ENCODE data around the gene IGSF11. TPM values are rescaled to one million over a fixed set of nuclear protein-coding genes. Genes with fewer than 3 reads are reported as not detected.
"Not testable (repeated sequence)": the region's sequence is repeated elsewhere in the genome, so short reads cannot be mapped to it uniquely, and the experiment has no call there.

The IGSF11 gene
- total RNA-seq, 1 donor from 2014 or later: 1.3 TPM

DNA sequence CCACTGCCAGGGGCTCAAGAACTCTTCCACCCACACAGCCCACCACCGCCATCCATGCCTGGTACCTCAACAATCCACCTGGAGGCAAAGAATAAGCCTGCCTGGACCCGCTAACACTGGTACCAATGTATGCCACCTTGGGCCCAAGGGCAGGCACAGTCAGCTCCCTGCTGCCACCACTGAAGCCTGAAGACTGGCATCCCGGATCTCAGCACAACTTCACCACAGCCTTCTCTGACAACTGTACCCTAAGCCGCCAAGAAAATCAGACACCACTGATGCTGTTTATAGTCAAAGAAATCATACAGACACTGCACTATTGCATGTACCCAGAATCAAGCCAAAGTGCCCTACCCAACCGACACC lies 56.3 kb downstream of the IGSF11 start:
- H3K36me3 Mint-ChIP-seq (ENCODE audit: low read depth): no peaks in the 10 kb centered on the region
- DNase-seq (ENCODE audit: low read depth, low spot score): no peak
- no peaks in the 10 kb centered on the region for H3K4me1 Mint-ChIP-seq
- no peaks in the 10 kb centered on the region for H3K27me3 Mint-ChIP-seq (ENCODE audit: low read depth)
- H3K9me3 Mint-ChIP-seq: peaks cover 5% of the 10 kb centered on the region
- no peak overlapping the region for H3K27ac Mint-ChIP-seq (ENCODE audit: unreplicated experiment)
- TF ChIP-seq, protein P1, sequence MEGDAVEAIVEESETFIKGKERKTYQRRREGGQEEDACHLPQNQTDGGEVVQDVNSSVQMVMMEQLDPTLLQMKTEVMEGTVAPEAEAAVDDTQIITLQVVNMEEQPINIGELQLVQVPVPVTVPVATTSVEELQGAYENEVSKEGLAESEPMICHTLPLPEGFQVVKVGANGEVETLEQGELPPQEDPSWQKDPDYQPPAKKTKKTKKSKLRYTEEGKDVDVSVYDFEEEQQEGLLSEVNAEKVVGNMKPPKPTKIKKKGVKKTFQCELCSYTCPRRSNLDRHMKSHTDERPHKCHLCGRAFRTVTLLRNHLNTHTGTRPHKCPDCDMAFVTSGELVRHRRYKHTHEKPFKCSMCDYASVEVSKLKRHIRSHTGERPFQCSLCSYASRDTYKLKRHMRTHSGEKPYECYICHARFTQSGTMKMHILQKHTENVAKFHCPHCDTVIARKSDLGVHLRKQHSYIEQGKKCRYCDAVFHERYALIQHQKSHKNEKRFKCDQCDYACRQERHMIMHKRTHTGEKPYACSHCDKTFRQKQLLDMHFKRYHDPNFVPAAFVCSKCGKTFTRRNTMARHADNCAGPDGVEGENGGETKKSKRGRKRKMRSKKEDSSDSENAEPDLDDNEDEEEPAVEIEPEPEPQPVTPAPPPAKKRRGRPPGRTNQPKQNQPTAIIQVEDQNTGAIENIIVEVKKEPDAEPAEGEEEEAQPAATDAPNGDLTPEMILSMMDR (conservative IDR thresholded peaks at IDR 0.05): no peak
- H3K4me3 Mint-ChIP-seq: no peak overlapping the region

DNA sequence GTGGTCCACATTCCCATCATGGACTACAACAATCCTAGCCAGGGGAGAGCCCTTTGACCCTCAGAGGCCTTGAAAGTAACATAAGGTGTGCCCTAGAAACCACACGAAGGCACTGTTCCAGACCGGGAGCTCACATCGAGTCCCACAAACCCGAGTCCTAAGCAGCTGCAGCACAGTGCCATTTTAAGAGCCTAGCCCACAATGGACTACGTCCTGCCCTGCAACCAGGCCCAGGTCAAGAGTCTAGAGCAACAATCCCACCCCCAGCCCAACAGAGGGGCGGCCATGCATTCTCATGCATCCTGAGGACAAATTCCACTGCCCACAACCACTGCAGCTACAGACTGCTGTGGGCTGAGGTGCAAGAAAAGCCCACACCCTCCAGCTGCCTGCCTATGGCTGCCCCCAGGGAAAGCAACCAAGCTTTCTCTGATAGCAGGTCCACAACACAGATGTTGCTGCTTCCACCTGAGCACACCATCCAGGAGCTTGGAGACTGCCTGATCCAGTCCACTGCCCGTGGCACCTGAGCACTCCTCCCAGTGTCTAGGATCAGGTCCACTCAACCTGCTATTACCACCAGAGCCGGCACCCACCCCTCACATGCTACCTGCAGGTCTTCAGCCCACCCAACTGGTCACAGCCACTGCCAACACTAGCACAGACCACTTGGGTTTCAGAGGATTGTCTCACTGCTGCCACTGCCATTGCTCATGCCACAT lies 56.8 kb downstream of the IGSF11 start:
- TF ChIP-seq, protein P1 (conservative IDR thresholded peaks at IDR 0.05): no peak
- no peaks in the 10 kb centered on the region for H3K36me3 Mint-ChIP-seq (ENCODE audit: low read depth)
- no peak overlapping the region for H3K27ac Mint-ChIP-seq (ENCODE audit: unreplicated experiment)
- H3K27me3 Mint-ChIP-seq (ENCODE audit: low read depth): no peaks in the 10 kb centered on the region
- no peak overlapping the region for H3K4me3 Mint-ChIP-seq
- DNase-seq (ENCODE audit: low read depth, low spot score): no peak
- H3K9me3 Mint-ChIP-seq: peaks cover 5% of the 10 kb centered on the region
- no peaks in the 10 kb centered on the region for H3K4me1 Mint-ChIP-seq

DNA sequence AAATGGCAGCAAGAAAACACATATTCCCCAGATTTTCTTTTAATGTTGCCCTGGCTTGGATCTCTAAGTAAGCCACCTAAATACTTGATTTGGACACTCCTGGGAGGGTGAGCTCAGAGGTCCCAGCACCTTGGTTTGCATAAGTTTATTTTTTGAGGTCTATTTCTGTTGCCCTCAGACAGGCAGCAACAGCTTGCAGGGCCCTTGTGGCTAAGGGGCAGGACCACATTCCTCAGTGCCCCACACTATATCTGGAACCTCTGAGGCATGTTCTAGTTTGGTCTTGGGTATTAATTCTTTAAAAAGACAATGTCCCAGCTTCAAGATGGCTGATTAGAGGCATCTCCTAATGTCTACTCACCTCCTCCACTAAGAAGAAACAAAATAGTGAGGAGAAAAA lies 57.5 kb downstream of the IGSF11 start:
- DNase-seq (ENCODE audit: low read depth, low spot score): no peak
- no peaks in the 10 kb centered on the region for H3K27me3 Mint-ChIP-seq (ENCODE audit: low read depth)
- H3K9me3 Mint-ChIP-seq: peaks cover 5% of the 10 kb centered on the region
- no peak overlapping the region for H3K27ac Mint-ChIP-seq (ENCODE audit: unreplicated experiment)
- H3K4me1 Mint-ChIP-seq: no peaks in the 10 kb centered on the region
- no peaks in the 10 kb centered on the region for H3K36me3 Mint-ChIP-seq (ENCODE audit: low read depth)
- no peak overlapping the region for H3K4me3 Mint-ChIP-seq
- TF ChIP-seq, protein P1 (conservative IDR thresholded peaks at IDR 0.05): no peak

DNA sequence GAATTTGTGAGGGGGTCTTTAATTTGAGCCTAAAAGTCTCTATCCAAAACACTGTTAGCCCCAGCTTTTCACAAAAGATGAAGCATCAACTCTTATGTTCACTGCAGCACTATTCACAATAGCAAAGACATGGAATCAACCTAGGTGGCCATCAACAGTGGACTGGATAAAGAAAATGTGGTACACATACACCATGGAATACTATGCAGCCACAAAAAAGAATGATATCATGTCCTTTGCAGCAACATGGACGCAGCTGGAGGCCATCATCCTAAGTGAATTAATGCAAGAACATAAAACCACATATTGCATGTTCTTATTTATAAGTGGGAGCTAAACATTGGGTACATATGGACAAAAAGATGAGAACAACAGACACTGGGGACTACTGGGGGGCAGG lies 59.2 kb downstream of the IGSF11 start:
- not testable (repeated sequence) for H3K9me3 Mint-ChIP-seq; H3K27me3 Mint-ChIP-seq (ENCODE audit: low read depth); DNase-seq (ENCODE audit: low read depth, low spot score); H3K27ac Mint-ChIP-seq (ENCODE audit: unreplicated experiment); H3K36me3 Mint-ChIP-seq (ENCODE audit: low read depth); H3K4me3 Mint-ChIP-seq; H3K4me1 Mint-ChIP-seq

DNA sequence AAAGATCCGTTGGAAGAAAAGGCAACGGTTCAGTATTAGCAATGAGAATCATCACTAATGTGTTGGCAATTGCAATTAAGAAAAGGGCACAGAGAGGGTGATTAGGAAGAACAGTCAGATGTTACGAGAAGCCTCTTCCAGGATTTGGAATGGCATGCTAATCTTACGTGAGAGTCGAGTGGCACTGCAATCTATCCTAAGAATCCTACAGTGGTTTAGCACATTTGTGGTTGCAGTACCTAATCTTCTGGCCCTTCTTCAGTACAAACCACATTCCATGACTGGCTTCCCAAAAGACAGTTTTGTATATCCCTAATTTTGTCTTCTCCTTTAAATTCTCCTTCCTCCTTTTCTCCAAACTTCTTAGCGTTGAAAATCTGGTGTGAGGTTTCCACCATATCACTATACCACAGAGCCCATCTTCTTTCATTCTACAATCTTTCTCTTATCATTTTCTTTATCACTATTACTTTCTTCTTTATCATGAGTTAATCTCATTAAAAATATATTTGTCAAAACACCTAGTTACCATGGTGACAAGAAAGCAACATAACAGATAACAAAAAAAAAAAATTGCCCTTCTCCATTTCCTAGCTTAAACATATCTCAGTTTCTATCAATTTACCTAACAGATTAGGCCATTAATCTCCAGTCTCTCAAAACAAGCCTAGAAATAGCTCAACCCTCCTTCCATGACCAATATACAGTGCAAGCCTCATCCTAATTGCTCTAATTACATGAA lies 60.1 kb downstream of the IGSF11 start:
- peak overlapping the region; percentile 44 for H3K27ac Mint-ChIP-seq (ENCODE audit: unreplicated experiment)
- peaks cover 5% of the 10 kb centered on the region for H3K9me3 Mint-ChIP-seq
- no peak for DNase-seq (ENCODE audit: low read depth, low spot score)
- H3K36me3 Mint-ChIP-seq (ENCODE audit: low read depth): no peaks in the 10 kb centered on the region
- no peaks in the 10 kb centered on the region for H3K27me3 Mint-ChIP-seq (ENCODE audit: low read depth)
- TF ChIP-seq, protein P1 (conservative IDR thresholded peaks at IDR 0.05): no peak
- no peak overlapping the region for H3K4me3 Mint-ChIP-seq
- H3K4me1 Mint-ChIP-seq: no peaks in the 10 kb centered on the region

DNA sequence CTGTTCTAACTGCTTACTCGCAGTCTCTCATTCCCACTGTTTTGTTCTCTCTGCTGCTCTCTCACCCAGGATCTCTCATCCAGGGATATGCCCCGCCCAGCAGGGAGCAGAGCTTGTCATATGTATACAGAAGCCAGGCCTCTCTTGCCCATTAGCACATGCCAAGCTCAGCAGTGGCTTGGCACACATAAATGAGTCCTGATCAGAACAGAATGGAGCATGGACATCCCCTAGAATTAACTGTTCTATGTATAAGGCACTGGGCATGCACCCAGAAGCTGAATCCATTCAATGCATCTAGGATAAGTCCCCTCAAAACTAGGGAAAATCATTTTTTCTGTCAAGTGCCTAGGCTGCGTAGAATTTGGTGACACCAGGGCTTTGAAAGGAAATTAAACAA lies 61.6 kb downstream of the IGSF11 start:
- TF ChIP-seq, protein P1 (conservative IDR thresholded peaks at IDR 0.05): no peak
- Mint-ChIP-seq H3K4me3 (no peak overlapping the region), H3K36me3 (ENCODE audit: low read depth) (no peaks in the 10 kb centered on the region), H3K4me1 (no peaks in the 10 kb centered on the region), H3K27ac (ENCODE audit: unreplicated experiment) (no peak overlapping the region), H3K27me3 (ENCODE audit: low read depth) (no peaks in the 10 kb centered on the region), H3K9me3 (peaks cover 5% of the 10 kb centered on the region)
- DNase-seq (ENCODE audit: low read depth, low spot score): no peak

All from neural crest cell (in vitro differentiated cells).